ENCODE data around the gene DPT.

DNA sequence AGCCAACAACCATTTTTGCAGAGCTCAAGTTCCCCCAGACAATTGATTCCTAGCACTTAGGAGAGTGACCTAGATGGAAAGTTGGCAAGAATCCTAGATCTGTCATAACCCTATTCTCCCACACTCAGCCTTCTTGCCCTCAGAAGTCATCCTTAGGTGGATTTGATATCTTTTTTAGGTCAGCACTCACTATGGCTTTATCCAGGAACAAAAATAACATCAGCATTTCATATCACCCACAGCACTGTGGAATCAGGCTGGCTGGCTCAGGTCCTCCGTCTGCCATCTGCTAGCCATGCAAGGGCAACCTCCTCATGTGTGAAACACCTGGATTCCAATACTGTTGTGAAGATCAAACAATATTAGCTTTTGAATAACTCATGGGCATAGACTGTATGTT is 6.0 kb downstream of the DPT start:
- TF ChIP-seq POLR2A (IDR thresholded peaks at IDR 0.05): no peak
- TF ChIP-seq, protein P1, sequence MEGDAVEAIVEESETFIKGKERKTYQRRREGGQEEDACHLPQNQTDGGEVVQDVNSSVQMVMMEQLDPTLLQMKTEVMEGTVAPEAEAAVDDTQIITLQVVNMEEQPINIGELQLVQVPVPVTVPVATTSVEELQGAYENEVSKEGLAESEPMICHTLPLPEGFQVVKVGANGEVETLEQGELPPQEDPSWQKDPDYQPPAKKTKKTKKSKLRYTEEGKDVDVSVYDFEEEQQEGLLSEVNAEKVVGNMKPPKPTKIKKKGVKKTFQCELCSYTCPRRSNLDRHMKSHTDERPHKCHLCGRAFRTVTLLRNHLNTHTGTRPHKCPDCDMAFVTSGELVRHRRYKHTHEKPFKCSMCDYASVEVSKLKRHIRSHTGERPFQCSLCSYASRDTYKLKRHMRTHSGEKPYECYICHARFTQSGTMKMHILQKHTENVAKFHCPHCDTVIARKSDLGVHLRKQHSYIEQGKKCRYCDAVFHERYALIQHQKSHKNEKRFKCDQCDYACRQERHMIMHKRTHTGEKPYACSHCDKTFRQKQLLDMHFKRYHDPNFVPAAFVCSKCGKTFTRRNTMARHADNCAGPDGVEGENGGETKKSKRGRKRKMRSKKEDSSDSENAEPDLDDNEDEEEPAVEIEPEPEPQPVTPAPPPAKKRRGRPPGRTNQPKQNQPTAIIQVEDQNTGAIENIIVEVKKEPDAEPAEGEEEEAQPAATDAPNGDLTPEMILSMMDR (IDR thresholded peaks at IDR 0.05): no peak

Data from testis (tissue), 2 donors.